ENCODE results near the gene DSCAM. TPM values are rescaled to one million over a fixed set of nuclear protein-coding genes. Genes with fewer than 3 reads are reported as not detected.

Gene DSCAM
- total and polyA plus RNA-seq, 4 donors: 0.02 to 0.25 (median 0.09) TPM

- ATAC-seq (ENCODE audit: insufficient read depth, low FRiP score) (no peak), DNase-seq (no peak)
- Histone ChIP-seq H3K27ac (ENCODE audit: low read depth in 1 of 2, low read length in 1 of 2) (no peak overlapping the region), H3K36me3 (ENCODE audit: control insufficient read depth in 4 of 4, insufficient read depth in 4 of 4, low read length in 4 of 4) (no peaks in the 10 kb centered on the region), H3K9ac (ENCODE audit: insufficient read depth in 1 of 2, low read length in 2 of 2) (no peak overlapping the region), H3K27me3 (ENCODE audit: control insufficient read depth in 3 of 3, insufficient read depth in 3 of 3, low read length in 2 of 3) (no peaks in the 10 kb centered on the region), H3K4me3 (no peak overlapping the region), H3K4me1 (ENCODE audit: control insufficient read depth in 5 of 5, insufficient read depth in 5 of 5, low read length in 5 of 5) (no peaks in the 10 kb centered on the region), H3K9me3 (ENCODE audit: control insufficient read depth in 4 of 4, insufficient read depth in 3 of 4, low read length in 3 of 4) (peaks cover 0 to 2% (median 0%) of the 10 kb centered on the region in 4 donors)
- WGBS, 2 donors: 75 to 81% methylated on average over 12 of the region's 12 CpGs
- no peak for TF ChIP-seq CTCF (IDR thresholded peaks at IDR 0.05; ENCODE audit: control extremely low read depth, extremely low read depth)
Measured at GRCh38 chr21:40422896-40423635, 423.9 kb downstream of the DSCAM start.

GRCh38 chr21:40421121-40421520 is 425.8 kb downstream of the DSCAM start:
- no peak for TF ChIP-seq CTCF (IDR thresholded peaks at IDR 0.05; ENCODE audit: control extremely low read depth, extremely low read depth)
- Histone ChIP-seq H3K4me1 (ENCODE audit: control insufficient read depth in 5 of 5, insufficient read depth in 5 of 5, low read length in 5 of 5) (no peaks in the 10 kb centered on the region), H3K4me3 (no peak overlapping the region), H3K9ac (ENCODE audit: insufficient read depth in 1 of 2, low read length in 2 of 2) (no peak overlapping the region), H3K27ac (ENCODE audit: low read depth in 1 of 2, low read length in 1 of 2) (no peak overlapping the region), H3K9me3 (ENCODE audit: control insufficient read depth in 4 of 4, insufficient read depth in 3 of 4, low read length in 3 of 4) (peaks cover 0 to 2% (median 0%) of the 10 kb centered on the region in 4 donors), H3K27me3 (ENCODE audit: control insufficient read depth in 3 of 3, insufficient read depth in 3 of 3, low read length in 2 of 3) (no peaks in the 10 kb centered on the region), H3K36me3 (ENCODE audit: control insufficient read depth in 4 of 4, insufficient read depth in 4 of 4, low read length in 4 of 4) (no peaks in the 10 kb centered on the region)
- WGBS, 2 donors: 88 to 91% methylated on average over 4 of the region's 4 CpGs
- no peak for ATAC-seq (ENCODE audit: insufficient read depth, low FRiP score)
- DNase-seq: no peak

GRCh38 chr21:40416572-40416971 is 430.4 kb downstream of the DSCAM start:
- Histone ChIP-seq H3K4me3 (no peak overlapping the region), H3K9me3 (ENCODE audit: control insufficient read depth in 4 of 4, insufficient read depth in 3 of 4, low read length in 3 of 4) (peaks cover 0 to 4% (median 0%) of the 10 kb centered on the region in 4 donors), H3K9ac (ENCODE audit: insufficient read depth in 1 of 2, low read length in 2 of 2) (no peak overlapping the region), H3K36me3 (ENCODE audit: control insufficient read depth in 4 of 4, insufficient read depth in 4 of 4, low read length in 4 of 4) (no peaks in the 10 kb centered on the region), H3K27me3 (ENCODE audit: control insufficient read depth in 3 of 3, insufficient read depth in 3 of 3, low read length in 2 of 3) (no peaks in the 10 kb centered on the region), H3K27ac (ENCODE audit: low read depth in 1 of 2, low read length in 1 of 2) (no peak overlapping the region), H3K4me1 (ENCODE audit: control insufficient read depth in 5 of 5, insufficient read depth in 5 of 5, low read length in 5 of 5) (no peaks in the 10 kb centered on the region)
- TF ChIP-seq CTCF (IDR thresholded peaks at IDR 0.05; ENCODE audit: control extremely low read depth, extremely low read depth): no peak
- DNase-seq: no peak
- ATAC-seq (ENCODE audit: insufficient read depth, low FRiP score): no peak

Measured in lung (tissue), 12 donors.